H1 (cell line): ENCODE results near the gene TSPAN2. TPM values are rescaled to one million over a fixed set of nuclear protein-coding genes. Genes with fewer than 3 reads are reported as not detected.

Source experiments
- CTBP2 ChIP-seq: IDR thresholded peaks from 2 replicates; pipeline ENCODE4 v1.7.0; 2011; ENCODE audit warnings: borderline replicate concordance, mild to moderate bottlenecking, moderate library complexity, mixed read lengths, low read length; ENCODE audit not compliant: insufficient read depth, insufficient read length
- EGR1 ChIP-seq: IDR thresholded peaks from 2 replicates; pipeline ENCODE4 v1.6.1; 2011; ENCODE audit warnings: low read depth, low read length, borderline replicate concordance
- GTF2F1 ChIP-seq: IDR thresholded peaks from 2 replicates; pipeline ENCODE4 v1.6.1; 2012; ENCODE audit warnings: low read depth, low read length, improper control_type of control experiment, borderline replicate concordance
- KDM1A ChIP-seq: fragments of 200-600, 300-600 bp; sonication (generic); IDR thresholded peaks from 2 replicates; pipeline ENCODE4 v1.7.1; 2016; ENCODE audit warnings: mild to moderate bottlenecking, low read length, borderline replicate concordance
- MAFK ChIP-seq: IDR thresholded peaks from 2 replicates; pipeline ENCODE4 v1.6.1; 2012; ENCODE audit warnings: low read depth, mild to moderate bottlenecking, improper control_type of control experiment, low read length
- NANOG ChIP-seq: IDR thresholded peaks from 2 replicates; pipeline ENCODE4 v1.6.1; 2011; ENCODE audit warnings: low read length, low read depth, mild to moderate bottlenecking, inconsistent platforms; ENCODE audit not compliant: insufficient read depth, poor library complexity, severe bottlenecking
- RAD21 ChIP-seq, 2 experiments: IDR thresholded peaks in 1 of 2; conservative IDR thresholded peaks in 1 of 2; 2 replicates each; pipeline ENCODE4 v1.6.1; 2011; ENCODE audit warnings: low read depth in 2 of 2, low read length in 2 of 2, improper control_type of control experiment in 1 of 2, inconsistent platforms in 1 of 2, mild to moderate bottlenecking in 1 of 2, moderate library complexity in 1 of 2
- SIN3A ChIP-seq, 2 experiments: IDR thresholded peaks in 1 of 2; conservative IDR thresholded peaks in 1 of 2; 2 replicates each; pipeline ENCODE4 v1.6.1; 2011 to 2012; ENCODE audit warnings: low read length in 2 of 2, improper control_type of control experiment in 1 of 2, low read depth in 1 of 2, mild to moderate bottlenecking in 1 of 2
- SIRT6 ChIP-seq: IDR thresholded peaks from one replicate; pipeline ENCODE4 v1.7.1; 2012; ENCODE audit warnings: low read length, inconsistent platforms
- ZNF274 ChIP-seq: IDR thresholded peaks from 2 replicates; pipeline ENCODE4 v1.7.0; 2012; ENCODE audit warnings: low read length, borderline replicate concordance; ENCODE audit errors: extremely low read depth
- polyA plus RNA-seq, 7 experiments: library from polyadenylated mRNA; depleted of rRNA in 3 of 7; stranded (reverse) in 5 of 7; unstranded in 2 of 7; fragments of >200 nt in 5 of 7; fragments of 200-250 nt in 2 of 7; gene quantifications; 1 replicate in 5 of 7; 2 replicates in 1 of 7; 4 replicates in 1 of 7; pipeline versions ENCODE4 v1.2.1 to v1.2.3, GENCODE V29; 2011 to 2013; ENCODE audit warnings: missing spikeins in 2 of 7, mixed read lengths in 2 of 7
- total RNA-seq: library from RNA; stranded (reverse); fragmentation: NEBNext Ultra II Directional; extraction: Animal tissue kit (Norgen Biotek cat#: 25700); gene quantifications from 2 replicates; pipeline ENCODE4 v1.2.1, GENCODE V29; 2021
- TF ChIP-seq, protein P1 (sequence below): fragments of 300-600 bp; sonication (generic); IDR thresholded peaks from 2 replicates; pipeline ENCODE4 v1.7.1; 2012; ENCODE audit warnings: low read length, moderate library complexity, mild to moderate bottlenecking, inconsistent platforms; ENCODE audit not compliant: insufficient replicate concordance

The TSPAN2 gene
- total and polyA plus RNA-seq, 2 of the 8 experiments (the other 6 are each of a cell fraction or from before 2014, with no cell fraction given), result 7.4 to 14.2 TPM

DNA sequence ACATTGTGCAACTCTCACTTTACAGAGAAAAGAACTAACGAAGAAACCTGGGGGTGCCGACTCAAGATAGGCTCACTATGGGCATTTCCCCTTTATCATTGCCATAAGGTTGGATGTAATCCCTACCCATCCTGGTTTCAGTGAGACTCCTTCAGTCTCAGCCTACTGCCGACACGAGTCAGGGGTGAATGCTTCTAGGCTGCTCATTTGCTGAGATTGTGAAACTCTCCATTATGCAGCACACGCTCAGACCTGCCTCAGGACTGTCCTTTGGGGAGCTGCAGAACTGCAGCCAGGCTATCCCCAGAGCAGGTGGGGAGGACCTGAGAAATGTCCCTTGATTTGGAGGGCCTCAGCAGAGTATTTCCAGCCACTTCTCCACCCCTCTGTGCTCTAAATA, 37.5 kb downstream of the TSPAN2 start (continued):
- TF ChIP-seq, protein P1, sequence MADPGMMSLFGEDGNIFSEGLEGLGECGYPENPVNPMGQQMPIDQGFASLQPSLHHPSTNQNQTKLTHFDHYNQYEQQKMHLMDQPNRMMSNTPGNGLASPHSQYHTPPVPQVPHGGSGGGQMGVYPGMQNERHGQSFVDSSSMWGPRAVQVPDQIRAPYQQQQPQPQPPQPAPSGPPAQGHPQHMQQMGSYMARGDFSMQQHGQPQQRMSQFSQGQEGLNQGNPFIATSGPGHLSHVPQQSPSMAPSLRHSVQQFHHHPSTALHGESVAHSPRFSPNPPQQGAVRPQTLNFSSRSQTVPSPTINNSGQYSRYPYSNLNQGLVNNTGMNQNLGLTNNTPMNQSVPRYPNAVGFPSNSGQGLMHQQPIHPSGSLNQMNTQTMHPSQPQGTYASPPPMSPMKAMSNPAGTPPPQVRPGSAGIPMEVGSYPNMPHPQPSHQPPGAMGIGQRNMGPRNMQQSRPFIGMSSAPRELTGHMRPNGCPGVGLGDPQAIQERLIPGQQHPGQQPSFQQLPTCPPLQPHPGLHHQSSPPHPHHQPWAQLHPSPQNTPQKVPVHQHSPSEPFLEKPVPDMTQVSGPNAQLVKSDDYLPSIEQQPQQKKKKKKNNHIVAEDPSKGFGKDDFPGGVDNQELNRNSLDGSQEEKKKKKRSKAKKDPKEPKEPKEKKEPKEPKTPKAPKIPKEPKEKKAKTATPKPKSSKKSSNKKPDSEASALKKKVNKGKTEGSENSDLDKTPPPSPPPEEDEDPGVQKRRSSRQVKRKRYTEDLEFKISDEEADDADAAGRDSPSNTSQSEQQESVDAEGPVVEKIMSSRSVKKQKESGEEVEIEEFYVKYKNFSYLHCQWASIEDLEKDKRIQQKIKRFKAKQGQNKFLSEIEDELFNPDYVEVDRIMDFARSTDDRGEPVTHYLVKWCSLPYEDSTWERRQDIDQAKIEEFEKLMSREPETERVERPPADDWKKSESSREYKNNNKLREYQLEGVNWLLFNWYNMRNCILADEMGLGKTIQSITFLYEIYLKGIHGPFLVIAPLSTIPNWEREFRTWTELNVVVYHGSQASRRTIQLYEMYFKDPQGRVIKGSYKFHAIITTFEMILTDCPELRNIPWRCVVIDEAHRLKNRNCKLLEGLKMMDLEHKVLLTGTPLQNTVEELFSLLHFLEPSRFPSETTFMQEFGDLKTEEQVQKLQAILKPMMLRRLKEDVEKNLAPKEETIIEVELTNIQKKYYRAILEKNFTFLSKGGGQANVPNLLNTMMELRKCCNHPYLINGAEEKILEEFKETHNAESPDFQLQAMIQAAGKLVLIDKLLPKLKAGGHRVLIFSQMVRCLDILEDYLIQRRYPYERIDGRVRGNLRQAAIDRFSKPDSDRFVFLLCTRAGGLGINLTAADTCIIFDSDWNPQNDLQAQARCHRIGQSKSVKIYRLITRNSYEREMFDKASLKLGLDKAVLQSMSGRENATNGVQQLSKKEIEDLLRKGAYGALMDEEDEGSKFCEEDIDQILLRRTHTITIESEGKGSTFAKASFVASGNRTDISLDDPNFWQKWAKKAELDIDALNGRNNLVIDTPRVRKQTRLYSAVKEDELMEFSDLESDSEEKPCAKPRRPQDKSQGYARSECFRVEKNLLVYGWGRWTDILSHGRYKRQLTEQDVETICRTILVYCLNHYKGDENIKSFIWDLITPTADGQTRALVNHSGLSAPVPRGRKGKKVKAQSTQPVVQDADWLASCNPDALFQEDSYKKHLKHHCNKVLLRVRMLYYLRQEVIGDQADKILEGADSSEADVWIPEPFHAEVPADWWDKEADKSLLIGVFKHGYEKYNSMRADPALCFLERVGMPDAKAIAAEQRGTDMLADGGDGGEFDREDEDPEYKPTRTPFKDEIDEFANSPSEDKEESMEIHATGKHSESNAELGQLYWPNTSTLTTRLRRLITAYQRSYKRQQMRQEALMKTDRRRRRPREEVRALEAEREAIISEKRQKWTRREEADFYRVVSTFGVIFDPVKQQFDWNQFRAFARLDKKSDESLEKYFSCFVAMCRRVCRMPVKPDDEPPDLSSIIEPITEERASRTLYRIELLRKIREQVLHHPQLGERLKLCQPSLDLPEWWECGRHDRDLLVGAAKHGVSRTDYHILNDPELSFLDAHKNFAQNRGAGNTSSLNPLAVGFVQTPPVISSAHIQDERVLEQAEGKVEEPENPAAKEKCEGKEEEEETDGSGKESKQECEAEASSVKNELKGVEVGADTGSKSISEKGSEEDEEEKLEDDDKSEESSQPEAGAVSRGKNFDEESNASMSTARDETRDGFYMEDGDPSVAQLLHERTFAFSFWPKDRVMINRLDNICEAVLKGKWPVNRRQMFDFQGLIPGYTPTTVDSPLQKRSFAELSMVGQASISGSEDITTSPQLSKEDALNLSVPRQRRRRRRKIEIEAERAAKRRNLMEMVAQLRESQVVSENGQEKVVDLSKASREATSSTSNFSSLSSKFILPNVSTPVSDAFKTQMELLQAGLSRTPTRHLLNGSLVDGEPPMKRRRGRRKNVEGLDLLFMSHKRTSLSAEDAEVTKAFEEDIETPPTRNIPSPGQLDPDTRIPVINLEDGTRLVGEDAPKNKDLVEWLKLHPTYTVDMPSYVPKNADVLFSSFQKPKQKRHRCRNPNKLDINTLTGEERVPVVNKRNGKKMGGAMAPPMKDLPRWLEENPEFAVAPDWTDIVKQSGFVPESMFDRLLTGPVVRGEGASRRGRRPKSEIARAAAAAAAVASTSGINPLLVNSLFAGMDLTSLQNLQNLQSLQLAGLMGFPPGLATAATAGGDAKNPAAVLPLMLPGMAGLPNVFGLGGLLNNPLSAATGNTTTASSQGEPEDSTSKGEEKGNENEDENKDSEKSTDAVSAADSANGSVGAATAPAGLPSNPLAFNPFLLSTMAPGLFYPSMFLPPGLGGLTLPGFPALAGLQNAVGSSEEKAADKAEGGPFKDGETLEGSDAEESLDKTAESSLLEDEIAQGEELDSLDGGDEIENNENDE, result no peak
- TF ChIP-seq NANOG (no peak), SIN3A (conservative IDR thresholded peaks at IDR 0.05 in 1 of 2, IDR thresholded peaks at IDR 0.05 in 1 of 2; ENCODE audit: low read depth in 1 of 2, low read length in 2 of 2) (no peak), RAD21 (IDR thresholded peaks at IDR 0.05 in 1 of 2, conservative IDR thresholded peaks at IDR 0.05 in 1 of 2; ENCODE audit: low read depth in 2 of 2, low read length in 2 of 2) (no peak), EGR1 (no peak), KDM1A (no peak), SIRT6 (no peak), ZNF274 (no peak), MAFK (no peak), CTBP2 (no peak), GTF2F1 (no peak)
